Measurements from ENCODE around the gene IFT57.

GRCh38 chr3:108239082-108239481 is 16.9 kb upstream of the IFT57 start:
- no peak for TF ChIP-seq CTCF (IDR thresholded peaks at IDR 0.05; ENCODE audit: borderline replicate concordance, extremely low read depth, low read length, poor library complexity, severe bottlenecking)
- no peak for TF ChIP-seq EZH2 (IDR thresholded peaks at IDR 0.05; ENCODE audit: borderline replicate concordance, low read depth, low read length, severe bottlenecking)
